ENCODE data around the gene TXNRD1. TPM values are rescaled to one million over a fixed set of nuclear protein-coding genes. Genes with fewer than 3 reads are reported as not detected.

TXNRD1 gene
- total and polyA plus RNA-seq, 7 experiments from 2014 or later = 19.1 to 73.5 (median 35.6) TPM

GRCh38 chr12:104282109-104282508 lies 66.5 kb downstream of the TXNRD1 start:
- POLR2A ChIA-PET = no interaction called here
- H3K27ac Mint-ChIP-seq = no peak overlapping the region
- peaks cover 3 to 16% (median 14%) of the 10 kb centered on the region in 7 donors for H3K4me1 Mint-ChIP-seq
- Histone ChIP-seq H3K27ac (ENCODE audit: low read depth, low read length) (no peak overlapping the region), H3K4me1 (ENCODE audit: control insufficient read depth in 2 of 2, insufficient read depth in 2 of 2, low read length in 2 of 2) (peaks cover 6% of the 10 kb centered on the region in 2 donors), H3K4me3 (ENCODE audit: low read length) (no peak overlapping the region), H3K27me3 (ENCODE audit: control insufficient read depth in 2 of 2, insufficient read depth in 2 of 2, low read length in 2 of 2) (no peaks in the 10 kb centered on the region), H3K36me3 (ENCODE audit: control insufficient read depth in 2 of 3, insufficient read depth in 3 of 3, low read length in 3 of 3) (peaks cover 0 to 2% (median 0%) of the 10 kb centered on the region in 3 experiments), H3K9me3 (ENCODE audit: control insufficient read depth in 2 of 3, low read length in 3 of 3) (no peaks in the 10 kb centered on the region)
- CTCF ChIA-PET = no interaction called here
- ATAC-seq = no peak
- H3K36me3 Mint-ChIP-seq = no peaks in the 10 kb centered on the region
- no peak overlapping the region for H3K4me3 Mint-ChIP-seq
- H3K9me3 Mint-ChIP-seq = no peaks in the 10 kb centered on the region
- peaks cover 0 to 8% (median 4%) of the 10 kb centered on the region in 5 donors for H3K27me3 Mint-ChIP-seq
- DNase-seq = no peak
- intact Hi-C loops (cut with micrococcal nuclease) = no loop called here

- H3K36me3 Mint-ChIP-seq = peaks cover 0 to 5% (median 0%) of the 10 kb centered on the region in 5 donors
- Histone ChIP-seq H3K27ac (ENCODE audit: low read depth, low read length) (peak overlapping the region; percentile 43), H3K4me1 (ENCODE audit: control insufficient read depth in 2 of 2, insufficient read depth in 2 of 2, low read length in 2 of 2) (peaks cover 18 to 19% of the 10 kb centered on the region in 2 donors), H3K9me3 (ENCODE audit: control insufficient read depth in 2 of 3, low read length in 3 of 3) (no peaks in the 10 kb centered on the region), H3K4me3 (ENCODE audit: low read length) (peak overlapping the region; percentile 73), H3K36me3 (ENCODE audit: control insufficient read depth in 2 of 3, insufficient read depth in 3 of 3, low read length in 3 of 3) (peaks cover 0 to 4% (median 0%) of the 10 kb centered on the region in 3 experiments), H3K27me3 (ENCODE audit: control insufficient read depth in 2 of 2, insufficient read depth in 2 of 2, low read length in 2 of 2) (no peaks in the 10 kb centered on the region)
- CTCF ChIA-PET = interaction anchor here (0.5 to 0.7 kb wide), 2 partner anchors 177 to 297 kb away, joined by 3 to 4 read pairs; no protein-coding TSS in a partner anchor
- POLR2A ChIA-PET = interaction anchor here (1.1 to 5.6 kb wide), 4 partner anchors 14 to 147 kb away, joined by 3 to 66 read pairs (median 5); partner anchors contain the start of genes EID3 and NFYB
- peaks cover 14 to 40% (median 33%) of the 10 kb centered on the region in 7 donors for H3K4me1 Mint-ChIP-seq
- ATAC-seq (no peak), DNase-seq (no peak)
- H3K27ac Mint-ChIP-seq = peak overlapping the region in 6 of 9 donors; percentile 23 to 99 (median 93)
- H3K4me3 Mint-ChIP-seq = peak overlapping the region in 6 of 10 donors; percentile 86 to 100 (median 98)
- H3K9me3 Mint-ChIP-seq = peaks cover 0 to 1% (median 0%) of the 10 kb centered on the region in 11 donors
- intact Hi-C loops (cut with micrococcal nuclease) = loop anchor here (1.0 to 5.0 kb wide), 17 partner anchors 17 to 1045 kb away; partner anchors contain the start of genes HCFC2 (in 2 of the 2), NT5DC3 (in 2 of the 2), SLC41A2 (in 2 of the 2) and APPL2 (in 1 of the 2)
- peaks cover 0 to 7% (median 3%) of the 10 kb centered on the region in 5 donors for H3K27me3 Mint-ChIP-seq
These were observed 70.3 kb downstream of the TXNRD1 start for GRCh38 chr12:104285740-104286515.

- intact Hi-C loops (cut with micrococcal nuclease) = loop anchor here (1.0 to 5.0 kb wide), 20 partner anchors 17 to 1044 kb away; partner anchors contain the start of genes HCFC2 (in 2 of the 2), NT5DC3 (in 2 of the 2), SLC41A2 (in 2 of the 2) and APPL2 (in 1 of the 2)
- H3K27me3 ChIP-seq (ENCODE audit: control insufficient read depth in 2 of 2, insufficient read depth in 2 of 2, low read length in 2 of 2) = no peaks in the 10 kb centered on the region
- peaks cover 0 to 6% (median 0%) of the 10 kb centered on the region in 3 experiments for H3K36me3 ChIP-seq (ENCODE audit: control insufficient read depth in 2 of 3, insufficient read depth in 3 of 3, low read length in 3 of 3)
- peak; percentile 72 to 90 (median 87) for DNase-seq
- Mint-ChIP-seq H3K27me3 (peaks cover 0 to 1% (median 0%) of the 10 kb centered on the region in 5 donors), H3K4me3 (peak overlapping the region; percentile 86 to 100 (median 98)), H3K36me3 (peaks cover 0 to 5% (median under 1%) of the 10 kb centered on the region in 5 donors), H3K4me1 (peaks cover 14 to 40% (median 34%) of the 10 kb centered on the region in 7 donors), H3K27ac (peak overlapping the region; percentile 85 to 99 (median 94)), H3K9me3 (peaks cover 0 to 1% (median 0%) of the 10 kb centered on the region in 11 donors)
- ChIA-PET POLR2A (interaction anchor here (0.8 to 5.6 kb wide), 13 partner anchors 10 to 949 kb away, joined by 3 to 66 read pairs (median 4); partner anchors contain the start of genes APPL2, EID3, HSP90B1 and NFYB), CTCF (interaction anchor here (0.5 to 2.3 kb wide), 8 partner anchors 12 to 298 kb away, joined by 3 to 14 read pairs (median 5); partner anchors contain the start of gene EID3)
- H3K4me1 ChIP-seq (ENCODE audit: control insufficient read depth in 2 of 2, insufficient read depth in 2 of 2, low read length in 2 of 2) = peaks cover 18 to 19% of the 10 kb centered on the region in 2 donors
- H3K9me3 ChIP-seq (ENCODE audit: control insufficient read depth in 2 of 3, low read length in 3 of 3) = no peaks in the 10 kb centered on the region
- peak overlapping the region; percentile 66 for H3K27ac ChIP-seq (ENCODE audit: low read depth, low read length)
- peak overlapping the region; percentile 73 for H3K4me3 ChIP-seq (ENCODE audit: low read length)
- ATAC-seq = peak; percentile 93
These were observed 71.2 kb downstream of the TXNRD1 start for GRCh38 chr12:104286516-104287482.

GRCh38 chr12:104288635-104289274 lies 73.2 kb downstream of the TXNRD1 start:
- POLR2A ChIA-PET = interaction anchor here (0.6 to 5.6 kb wide), 11 partner anchors 11 to 943 kb away, joined by 3 to 66 read pairs (median 4); partner anchors contain the start of genes EID3 and NFYB

GRCh38 chr12:104290320-104290719 lies 74.7 kb downstream of the TXNRD1 start:
- ATAC-seq (no peak), DNase-seq (no peak)
- Histone ChIP-seq H3K4me3 (ENCODE audit: low read length) (no peak overlapping the region), H3K9me3 (ENCODE audit: control insufficient read depth in 2 of 3, low read length in 3 of 3) (no peaks in the 10 kb centered on the region), H3K27ac (ENCODE audit: low read depth, low read length) (no peak overlapping the region), H3K36me3 (ENCODE audit: control insufficient read depth in 2 of 3, insufficient read depth in 3 of 3, low read length in 3 of 3) (peaks cover 0 to 18% (median under 1%) of the 10 kb centered on the region in 3 experiments), H3K4me1 (ENCODE audit: control insufficient read depth in 2 of 2, insufficient read depth in 2 of 2, low read length in 2 of 2) (peaks cover 18 to 19% of the 10 kb centered on the region in 2 donors), H3K27me3 (ENCODE audit: control insufficient read depth in 2 of 2, insufficient read depth in 2 of 2, low read length in 2 of 2) (no peaks in the 10 kb centered on the region)
- Mint-ChIP-seq H3K27me3 (no peaks in the 10 kb centered on the region), H3K36me3 (peaks cover 0 to 25% (median 4%) of the 10 kb centered on the region in 5 donors), H3K27ac (no peak overlapping the region), H3K4me1 (peaks cover 17 to 58% (median 43%) of the 10 kb centered on the region in 7 donors), H3K9me3 (peaks cover 0 to 1% (median 0%) of the 10 kb centered on the region in 11 donors), H3K4me3 (no peak overlapping the region)
- intact Hi-C loops (cut with micrococcal nuclease) = no loop called here
- POLR2A ChIA-PET = interaction anchor here (1.6 to 5.6 kb wide), 2 partner anchors 13 to 818 kb away, joined by 3 to 66 read pairs; partner anchors contain the start of genes EID3 and WASHC4
- CTCF ChIA-PET = interaction anchor here (0.8 to 1.1 kb wide), 2 partner anchors 13 to 17 kb away, joined by 3 to 4 read pairs; partner anchors contain the start of gene EID3

More at GRCh38 chr12:104288635-104289274, 73.2 kb downstream of the TXNRD1 start:
- Mint-ChIP-seq H3K27me3 (no peaks in the 10 kb centered on the region), H3K27ac (peak overlapping the region; percentile 86 to 99 (median 94)), H3K9me3 (peaks cover 0 to 1% (median 0%) of the 10 kb centered on the region in 11 donors), H3K4me3 (peak overlapping the region; percentile 86 to 100 (median 98)), H3K36me3 (peaks cover 0 to 15% (median 4%) of the 10 kb centered on the region in 5 donors), H3K4me1 (peaks cover 17 to 49% (median 40%) of the 10 kb centered on the region in 7 donors)
- peak overlapping the region; percentile 78 for H3K27ac ChIP-seq (ENCODE audit: low read depth, low read length)
- CTCF ChIA-PET = interaction anchor here (0.6 to 2.3 kb wide), 8 partner anchors 12 to 910 kb away, joined by 3 to 14 read pairs (median 5); partner anchors contain the start of gene NFYB
- ATAC-seq = peak; percentile 84
- peaks cover 0 to 11% (median 0%) of the 10 kb centered on the region in 3 experiments for H3K36me3 ChIP-seq (ENCODE audit: control insufficient read depth in 2 of 3, insufficient read depth in 3 of 3, low read length in 3 of 3)
- intact Hi-C loops (cut with micrococcal nuclease) = loop anchor here (1.0 to 5.0 kb wide), 18 partner anchors 15 to 1042 kb away; partner anchors contain the start of genes NFYB (in 2 of the 2), SLC41A2 (in 2 of the 2), APPL2 (in 1 of the 2) and C12orf75 (in 1 of the 2)
- DNase-seq = peak; percentile 71 to 88 (median 84)
- H3K4me3 ChIP-seq (ENCODE audit: low read length) = peak overlapping the region; percentile 73
- no peaks in the 10 kb centered on the region for H3K27me3 ChIP-seq (ENCODE audit: control insufficient read depth in 2 of 2, insufficient read depth in 2 of 2, low read length in 2 of 2)
- no peaks in the 10 kb centered on the region for H3K9me3 ChIP-seq (ENCODE audit: control insufficient read depth in 2 of 3, low read length in 3 of 3)
- peaks cover 18 to 19% of the 10 kb centered on the region in 2 donors for H3K4me1 ChIP-seq (ENCODE audit: control insufficient read depth in 2 of 2, insufficient read depth in 2 of 2, low read length in 2 of 2)

Data from naive thymus-derived CD4-positive, alpha-beta T cell (primary cell).